Osteoblast (primary cell): ENCODE results near the gene CES3. TPM values are rescaled to one million over a fixed set of nuclear protein-coding genes. Genes with fewer than 3 reads are reported as not detected.

Experiments
- DNase-seq: peaks from one replicate; pipeline ENCODE4 v3.0.0; 2011; ENCODE audit warnings: low spot score, mixed read lengths; ENCODE audit not compliant: insufficient read length; ENCODE audit errors: missing footprints
- H2AFZ ChIP-seq: 2 replicates; pipeline ENCODE4 v1.6.0; 2011; ENCODE audit warnings: mild to moderate bottlenecking, low read length
- H3K27ac ChIP-seq: 2 replicates; pipeline ENCODE4 v1.5.1; 2011; ENCODE audit warnings: mild to moderate bottlenecking, low read depth, low read length, moderate library complexity
- H3K27me3 ChIP-seq: 2 replicates; pipeline ENCODE4 v1.6.0; 2012; ENCODE audit warnings: mild to moderate bottlenecking, control low read depth, inconsistent platforms, low read length, moderate library complexity; ENCODE audit not compliant: insufficient read depth
- H3K36me3 ChIP-seq: 2 replicates; pipeline ENCODE4 v1.5.1; 2011; ENCODE audit warnings: mild to moderate bottlenecking, low read length, control low read depth, moderate library complexity; ENCODE audit not compliant: insufficient read depth
- H3K4me1 ChIP-seq: 2 replicates; pipeline ENCODE4 v1.5.1; 2011; ENCODE audit warnings: mild to moderate bottlenecking, low read length, control low read depth, moderate library complexity; ENCODE audit not compliant: insufficient read depth
- H3K4me2 ChIP-seq: 2 replicates; pipeline ENCODE4 v1.6.0; 2011; ENCODE audit warnings: mild to moderate bottlenecking, low read length; ENCODE audit not compliant: insufficient read depth
- H3K4me3 ChIP-seq: fragments of 200-600 bp; sonication (generic); 3 replicates; pipeline ENCODE4 v1.5.1; 2012; ENCODE audit warnings: mild to moderate bottlenecking, low read length, inconsistent platforms; ENCODE audit not compliant: insufficient read depth
- H3K79me2 ChIP-seq: 2 replicates; pipeline ENCODE4 v1.6.0; 2012; ENCODE audit warnings: mild to moderate bottlenecking, low read length, control low read depth, inconsistent platforms; ENCODE audit not compliant: insufficient read depth
- H3K9me3 ChIP-seq: 2 replicates; pipeline ENCODE4 v1.5.1; 2011; ENCODE audit warnings: low read depth, low read length, control low read depth
- H4K20me1 ChIP-seq: 2 replicates; pipeline ENCODE4 v1.6.0; 2012; ENCODE audit warnings: mild to moderate bottlenecking, low read length, control low read depth; ENCODE audit not compliant: insufficient read depth
- CTCF ChIP-seq: IDR thresholded peaks from 2 replicates; pipeline ENCODE4 v1.5.1; 2011; ENCODE audit warnings: mild to moderate bottlenecking, low read depth, low read length, moderate library complexity; ENCODE audit errors: extremely low read depth
- small RNA-seq: library from RNA; depleted of rRNA; stranded (forward); fragments of <200 nt; gene quantifications from one replicate; pipeline ENCODE3, GENCODE V24; 2012
- total RNA-seq: library from RNA; depleted of rRNA; stranded (reverse); fragments of >200 nt; gene quantifications from 2 replicates; pipeline ENCODE4 v1.2.3, GENCODE V29; 2012

CES3 gene
- total RNA-seq, 1 donor = not detected

- Histone ChIP-seq H4K20me1 (no peaks in the 10 kb centered on the region), H3K4me1 (peaks cover 18% of the 10 kb centered on the region), H3K27me3 (no peaks in the 10 kb centered on the region), H3K36me3 (no peaks in the 10 kb centered on the region), H3K4me3 (no peak overlapping the region), H3K27ac (no peak overlapping the region), H2AFZ (no peak overlapping the region), H3K79me2 (no peaks in the 10 kb centered on the region), H3K9me3 (no peaks in the 10 kb centered on the region), H3K4me2 (no peak overlapping the region)
- no peak for DNase-seq
- no peak for TF ChIP-seq CTCF
These were observed 60.3 kb downstream of the CES3 start for GRCh38 chr16:67021321-67021720.

GRCh38 chr16:67022531-67023214 is 61.6 kb downstream of the CES3 start:
- DNase-seq = no peak
- Histone ChIP-seq H3K79me2 (no peaks in the 10 kb centered on the region), H3K4me3 (peak overlapping the region; percentile 2), H3K4me1 (peaks cover 18% of the 10 kb centered on the region), H3K27ac (no peak overlapping the region), H3K4me2 (peak overlapping the region; percentile 54), H4K20me1 (no peaks in the 10 kb centered on the region), H3K9me3 (no peaks in the 10 kb centered on the region), H3K27me3 (no peaks in the 10 kb centered on the region), H2AFZ (peak overlapping the region; percentile 72), H3K36me3 (no peaks in the 10 kb centered on the region)
- TF ChIP-seq CTCF = no peak

DNA sequence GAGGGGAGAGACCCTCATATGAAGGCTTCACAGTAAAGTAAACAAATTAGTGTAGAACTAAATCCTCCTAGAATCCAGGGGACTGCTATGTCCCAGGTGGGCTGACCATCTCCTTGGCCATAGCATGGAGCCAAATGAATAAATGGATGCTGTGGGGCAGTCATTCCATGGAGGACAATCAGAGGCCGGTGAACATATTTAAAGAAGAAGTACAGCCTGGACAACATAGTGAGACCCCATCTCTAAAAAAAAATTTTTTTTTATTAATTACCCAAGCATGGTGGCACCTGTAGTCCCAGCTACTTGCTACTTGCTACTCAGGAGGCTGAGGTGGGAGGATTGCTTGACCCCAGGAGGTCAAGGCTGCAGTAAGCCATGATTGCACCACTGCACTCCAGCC is 62.6 kb downstream of the CES3 start:
- Histone ChIP-seq H3K79me2 (no peaks in the 10 kb centered on the region), H2AFZ (no peak overlapping the region), H3K9me3 (no peaks in the 10 kb centered on the region), H3K27ac (no peak overlapping the region), H3K4me3 (no peak overlapping the region), H4K20me1 (no peaks in the 10 kb centered on the region), H3K4me2 (no peak overlapping the region), H3K27me3 (no peaks in the 10 kb centered on the region), H3K4me1 (peaks cover 25% of the 10 kb centered on the region), H3K36me3 (no peaks in the 10 kb centered on the region)
- no peak for TF ChIP-seq CTCF
- no peak for DNase-seq

Small RNA genes lying within 50 kb of the gene (small RNA-seq; reads per million reads assigned to genes)
- not detected for gene RN7SL543P

Other genes starting within 250 kb of the CES3 start
- 157 and 183 TPM in 2 replicates for gene DYNC1LI2, start 209.7 kb upstream of the CES3 start, total RNA-seq
- gene TERB1, start 159.7 kb upstream of the CES3 start, total RNA-seq = 0.29 and 0.36 TPM in 2 replicates
- 73.5 and 84.6 TPM in 2 replicates for gene NAE1, start 130.3 kb upstream of the CES3 start, total RNA-seq
- not detected in 2 replicates for gene CA7, start 116.9 kb upstream of the CES3 start, total RNA-seq
- gene PDP2, start 80.8 kb upstream of the CES3 start, total RNA-seq = 11.5 and 13.8 TPM in 2 replicates
- not detected in 2 replicates for gene CDH16, start 42.4 kb upstream of the CES3 start, total RNA-seq
- 3.2 and 4.3 TPM in 2 replicates for gene RRAD, start 35.7 kb upstream of the CES3 start, total RNA-seq
- 90.8 and 97.4 TPM in 2 replicates for gene CIAO2B, start 26.9 kb upstream of the CES3 start, total RNA-seq
- 38.6 and 42.3 TPM in 2 replicates for gene CES2, start 25.8 kb upstream of the CES3 start, total RNA-seq
- 1.5 and 1.8 TPM in 2 replicates for gene CES4A, start 27.3 kb downstream of the CES3 start, total RNA-seq
- gene CBFB, start 67.9 kb downstream of the CES3 start, total RNA-seq = 61.3 and 63.0 TPM in 2 replicates
- gene PHAF1, start 148.7 kb downstream of the CES3 start, total RNA-seq = 13.8 and 17.1 TPM in 2 replicates
- gene B3GNT9, start 189.7 kb downstream of the CES3 start, total RNA-seq = 54.8 and 58.6 TPM in 2 replicates
- 19.2 and 19.5 TPM in 2 replicates for gene TRADD, start 198.6 kb downstream of the CES3 start, total RNA-seq
- 12.7 and 15.6 TPM in 2 replicates for gene FBXL8, start 198.7 kb downstream of the CES3 start, total RNA-seq
- 5.8 and 8.5 TPM in 2 replicates for gene HSF4, start 203.5 kb downstream of the CES3 start, total RNA-seq
- gene NOL3, start 209.3 kb downstream of the CES3 start, total RNA-seq = 9.1 and 10.9 TPM in 2 replicates
- 3.6 and 4.7 TPM in 2 replicates for gene MATCAP1, start 222.7 kb downstream of the CES3 start, total RNA-seq
- gene EXOC3L1, start 228.9 kb downstream of the CES3 start, total RNA-seq = not detected in 2 replicates
- 51.9 and 56.5 TPM in 2 replicates for gene E2F4, start 230.9 kb downstream of the CES3 start, total RNA-seq
- 0.29 and 0.36 TPM in 2 replicates for gene ELMO3, start 237.9 kb downstream of the CES3 start, total RNA-seq